Measurements from ENCODE around the gene TRAK2.

DNA sequence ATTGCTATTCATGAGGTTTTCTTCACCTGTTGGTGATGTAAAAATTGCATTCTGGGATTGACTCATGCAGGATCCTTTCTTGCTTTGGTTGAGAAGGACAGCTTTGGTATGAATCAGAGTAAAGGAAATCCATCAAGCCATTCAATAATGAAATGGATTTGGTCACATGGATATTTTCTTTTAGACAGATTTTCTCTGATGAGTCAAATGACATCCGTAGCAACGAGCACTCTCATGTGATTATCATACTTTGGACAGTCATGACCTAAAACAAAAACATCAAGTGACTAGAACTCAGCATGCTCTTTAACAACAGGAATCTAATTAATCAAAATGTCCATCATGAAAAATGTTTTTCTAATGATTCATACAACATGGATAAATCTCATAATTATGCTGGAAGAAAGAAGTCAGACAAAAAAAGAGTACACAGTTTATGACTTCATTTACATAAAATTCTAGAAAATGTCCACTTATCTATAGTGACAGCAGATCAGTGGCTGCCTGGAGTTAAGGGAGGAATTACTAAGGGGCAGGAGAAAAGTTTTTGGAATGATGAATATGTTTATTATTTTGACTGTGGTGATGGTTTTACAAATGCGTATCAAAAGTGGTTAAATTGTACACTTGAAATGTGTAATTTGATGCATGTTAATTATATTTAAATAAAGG lies 30.7 kb downstream of the TRAK2 start:
- TF ChIP-seq POLR2AphosphoS5 (IDR thresholded peaks at IDR 0.05; ENCODE audit: low read depth, low read length) (no peak), POLR2A (IDR thresholded peaks at IDR 0.05; ENCODE audit: low read depth, low read length) (no peak)

Data from GM12892 (cell line).